Measurements from ENCODE around the gene SPATC1L. TPM values are rescaled to one million over a fixed set of nuclear protein-coding genes. Genes with fewer than 3 reads are reported as not detected.
"Not testable (repeated sequence)": the region's sequence is repeated elsewhere in the genome, so short reads cannot be mapped to it uniquely, and the experiment has no call there.

Gene SPATC1L
- polyA plus RNA-seq, 1 experiment = 8.4 TPM

DNA sequence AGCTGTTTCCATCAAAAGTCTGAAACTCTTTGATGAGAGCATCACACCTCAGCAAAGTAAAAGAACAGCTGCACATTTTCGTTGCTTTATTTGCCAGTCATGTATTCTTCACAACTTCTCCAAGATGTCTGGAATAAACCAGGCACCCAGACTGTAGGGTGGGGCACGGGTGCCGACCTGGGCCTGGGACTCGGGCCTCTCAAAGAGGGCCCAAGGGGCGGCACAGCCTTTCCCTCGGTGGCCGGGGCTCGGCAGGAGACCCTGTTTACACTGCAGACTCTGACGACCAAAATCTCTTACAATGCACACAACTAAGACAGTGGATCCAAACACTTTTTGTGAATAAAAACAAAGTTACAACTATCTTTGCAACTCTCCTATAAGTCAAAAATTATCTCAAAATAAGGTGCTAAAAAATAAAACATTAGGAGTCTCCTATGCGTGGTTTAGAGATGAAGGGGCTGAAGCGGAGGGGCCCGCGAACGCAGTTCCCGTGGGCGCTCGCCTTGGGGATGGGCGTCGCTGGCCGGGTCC is 43.6 kb upstream of the SPATC1L start:
- ChIA-PET POLR2A (no interaction called here), CTCF (interaction anchor here (0.6 to 1.6 kb wide), 4 partner anchors 9 to 74 kb away, joined by 3 to 6 read pairs (median 3); no protein-coding TSS in a partner anchor)
- 0 out of 2 replicates have a peak, but pooled peaks cover 2% of the 10 kb centered on the region for H3K36me3 ChIP-seq (ENCODE audit: control insufficient read depth, insufficient read depth, low read length)
- DNase-seq (ENCODE audit: low read depth) = no peak
- H3K4me3 ChIP-seq (ENCODE audit: low read depth, low read length) = peak overlapping the region; percentile 93
- no peak for TF ChIP-seq CTCF (IDR thresholded peaks at IDR 0.05; ENCODE audit: insufficient read depth, low read depth, low read length)
- H3K27me3 ChIP-seq (ENCODE audit: control insufficient read depth, insufficient read depth, low read length) = no peaks in the 10 kb centered on the region

DNA sequence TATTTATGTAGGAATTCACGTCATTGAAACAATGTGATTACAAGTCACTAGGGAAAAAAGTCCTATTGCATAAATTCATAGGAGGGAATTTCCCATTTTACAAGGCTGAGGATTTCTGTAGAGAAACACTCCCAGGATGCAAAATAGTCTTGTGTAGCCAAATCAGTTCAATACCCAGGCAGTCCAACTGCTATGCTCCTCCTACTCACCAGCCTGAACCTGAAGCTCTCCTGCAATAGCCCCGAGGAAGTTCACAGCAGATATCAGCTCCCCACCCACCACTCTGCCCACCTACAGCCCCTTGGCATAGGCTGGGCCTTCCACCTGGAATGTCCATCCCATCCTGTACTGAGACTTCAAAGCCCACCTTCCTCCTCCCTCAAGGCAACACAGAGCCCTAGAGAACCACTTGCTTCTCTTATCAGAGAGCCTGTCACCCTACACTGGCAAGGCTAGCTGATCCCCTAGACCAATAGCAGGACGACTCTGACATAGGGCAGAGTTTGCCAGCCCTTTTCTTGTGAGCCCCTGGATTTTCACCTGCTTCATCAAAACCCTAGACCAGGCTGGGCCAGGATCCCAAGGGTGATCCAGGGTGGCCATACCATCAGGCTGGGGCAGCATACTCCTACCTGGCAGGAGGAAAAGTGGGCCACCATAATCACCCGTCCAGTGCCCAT is 42.8 kb upstream of the SPATC1L start:
- POLR2A ChIA-PET = no interaction called here
- TF ChIP-seq CTCF (IDR thresholded peaks at IDR 0.05; ENCODE audit: insufficient read depth, low read depth, low read length) = no peak
- DNase-seq (ENCODE audit: low read depth) = peak; percentile 15
- Histone ChIP-seq H3K4me3 (ENCODE audit: low read depth, low read length) (peak overlapping the region; percentile 93), H3K27me3 (ENCODE audit: control insufficient read depth, insufficient read depth, low read length) (no peaks in the 10 kb centered on the region), H3K36me3 (ENCODE audit: control insufficient read depth, insufficient read depth, low read length) (peaks cover 5% of the 10 kb centered on the region)
- CTCF ChIA-PET = interaction anchor here (1.1 to 1.6 kb wide), 3 partner anchors 10 to 73 kb away, joined by 3 to 6 read pairs (median 3); no protein-coding TSS in a partner anchor

DNA sequence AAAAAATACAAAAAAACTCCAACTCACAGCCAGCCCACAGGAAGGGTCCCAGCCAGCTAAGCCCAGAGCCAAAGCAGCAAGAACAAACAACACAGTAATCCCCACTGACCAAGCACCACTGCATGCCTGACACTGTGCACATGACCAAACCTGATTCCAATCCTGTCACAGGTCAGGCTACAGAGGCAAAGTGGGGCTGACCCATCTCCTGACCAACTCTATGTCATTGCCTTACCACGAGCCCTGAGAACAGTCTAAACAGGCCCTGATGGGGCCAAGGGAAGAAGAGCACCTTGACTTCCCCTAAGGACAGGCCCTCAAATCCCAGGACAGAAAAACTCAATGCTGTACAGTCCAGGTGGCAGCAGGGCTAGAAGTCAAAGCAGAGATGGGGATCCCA is 41.9 kb upstream of the SPATC1L start:
- Histone ChIP-seq H3K4me3 (ENCODE audit: low read depth, low read length) (no peak overlapping the region), H3K36me3 (ENCODE audit: control insufficient read depth, insufficient read depth, low read length) (peaks cover 5% of the 10 kb centered on the region), H3K27me3 (ENCODE audit: control insufficient read depth, insufficient read depth, low read length) (no peaks in the 10 kb centered on the region)
- no peak for DNase-seq (ENCODE audit: low read depth)
- ChIA-PET POLR2A (no interaction called here), CTCF (interaction anchor here (1.9 kb wide), 1 partner anchor 19 kb away, joined by 4 read pairs; no protein-coding TSS in a partner anchor)
- TF ChIP-seq CTCF (IDR thresholded peaks at IDR 0.05; ENCODE audit: insufficient read depth, low read depth, low read length) = no peak

DNA sequence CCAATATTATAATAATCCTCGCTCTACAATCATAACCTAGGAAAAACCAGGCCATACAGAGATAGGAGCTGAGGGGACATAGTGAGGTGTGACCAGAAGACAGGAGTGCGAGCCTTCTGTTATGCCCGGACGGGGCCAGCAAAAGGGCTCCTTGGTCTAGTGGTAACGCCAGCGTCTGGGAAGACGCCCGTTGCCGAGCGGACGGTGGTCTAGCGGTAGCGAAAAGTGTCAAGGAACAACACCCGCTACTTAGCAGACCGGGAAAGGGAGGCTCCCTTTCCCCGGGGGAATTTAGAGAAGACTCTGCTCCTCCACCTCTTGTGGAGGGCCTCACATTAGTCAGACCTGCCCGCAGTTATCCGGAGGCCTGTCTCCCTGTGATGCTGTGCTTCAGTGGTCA is 39.4 kb upstream of the SPATC1L start:
- peaks cover 18% of the 10 kb centered on the region for H3K36me3 ChIP-seq (ENCODE audit: control insufficient read depth, insufficient read depth, low read length)
- H3K27me3 ChIP-seq (ENCODE audit: control insufficient read depth, insufficient read depth, low read length); CTCF ChIA-PET; POLR2A ChIA-PET; DNase-seq (ENCODE audit: low read depth); H3K4me3 ChIP-seq (ENCODE audit: low read depth, low read length): not testable (repeated sequence)

- POLR2A ChIA-PET = no interaction called here
- peaks cover 18% of the 10 kb centered on the region for H3K36me3 ChIP-seq (ENCODE audit: control insufficient read depth, insufficient read depth, low read length)
- TF ChIP-seq CTCF (IDR thresholded peaks at IDR 0.05; ENCODE audit: insufficient read depth, low read depth, low read length) = no peak
- no peak overlapping the region for H3K4me3 ChIP-seq (ENCODE audit: low read depth, low read length)
- CTCF ChIA-PET = no interaction called here
- no peaks in the 10 kb centered on the region for H3K27me3 ChIP-seq (ENCODE audit: control insufficient read depth, insufficient read depth, low read length)
- DNase-seq (ENCODE audit: low read depth) = no peak
Observed at GRCh38 chr21:46223217-46223616, 39.0 kb upstream of the SPATC1L start.

All from BJ (cell line).